Cerebellar cortex (tissue), 1 donor: ENCODE measurements around the gene PRKCB.
A peak's percentile ranks its signal among the peaks of the same experiment; 100 is the strongest.
"Not testable (repeated sequence)": the region's sequence is repeated elsewhere in the genome, so short reads cannot be mapped to it uniquely, and the experiment has no call there.

Source experiments
- DNase-seq: peaks from one replicate; pipeline ENCODE4 v3.0.0-alpha.2; 2015; ENCODE audit warnings: low spot score

PRKCB gene

GRCh38 chr16:24135624-24136565 is 300.1 kb downstream of the PRKCB start:
- peak; percentile 29 for DNase-seq

- no peak for DNase-seq
Observed at GRCh38 chr16:24138024-24138423, 302.2 kb downstream of the PRKCB start.

GRCh38 chr16:24138575-24138974 is 302.8 kb downstream of the PRKCB start:
- no peak for DNase-seq

GRCh38 chr16:24139282-24139681 is 303.5 kb downstream of the PRKCB start:
- DNase-seq, result no peak

GRCh38 chr16:24140730-24141129 is 304.9 kb downstream of the PRKCB start:
- DNase-seq, result no peak

GRCh38 chr16:24141466-24141865 is 305.7 kb downstream of the PRKCB start:
- no peak for DNase-seq

- no peak for DNase-seq
Observed at GRCh38 chr16:24141917-24142316, 306.1 kb downstream of the PRKCB start.

- DNase-seq, result no peak
Observed at GRCh38 chr16:24145927-24146326, 310.1 kb downstream of the PRKCB start.

GRCh38 chr16:24146518-24146917 is 310.7 kb downstream of the PRKCB start:
- no peak for DNase-seq

GRCh38 chr16:24149102-24149501 is 313.3 kb downstream of the PRKCB start:
- no peak for DNase-seq

GRCh38 chr16:24150282-24150681 is 314.5 kb downstream of the PRKCB start:
- no peak for DNase-seq

- DNase-seq, result no peak
Observed at GRCh38 chr16:24151482-24151939, 315.7 kb downstream of the PRKCB start.

GRCh38 chr16:24152048-24152447 is 316.3 kb downstream of the PRKCB start:
- DNase-seq, result not testable (repeated sequence)

GRCh38 chr16:24152826-24153225 is 317.0 kb downstream of the PRKCB start:
- no peak for DNase-seq

GRCh38 chr16:24156777-24157176 is 321.0 kb downstream of the PRKCB start:
- DNase-seq, result no peak

- DNase-seq, result no peak
Observed at GRCh38 chr16:24163935-24164334, 328.2 kb downstream of the PRKCB start.

GRCh38 chr16:24164416-24164815 is 328.6 kb downstream of the PRKCB start:
- no peak for DNase-seq

GRCh38 chr16:24165273-24165672 is 329.5 kb downstream of the PRKCB start:
- DNase-seq, result no peak

GRCh38 chr16:24166661-24167528 is 331.1 kb downstream of the PRKCB start:
- DNase-seq, result no peak

GRCh38 chr16:24168856-24169255 is 333.1 kb downstream of the PRKCB start:
- DNase-seq, result no peak

GRCh38 chr16:24170407-24170806 is 334.6 kb downstream of the PRKCB start:
- no peak for DNase-seq

- DNase-seq, result no peak
Observed at GRCh38 chr16:24174504-24174903, 338.7 kb downstream of the PRKCB start.

GRCh38 chr16:24174957-24175356 is 339.2 kb downstream of the PRKCB start:
- no peak for DNase-seq
